Right forelimb (tissue), 1 donor: ENCODE data around the gene UBE2M.

Experiments
- DNase-seq: peaks from one replicate; pipeline ENCODE4 v3.0.0-alpha.2; 2018

Gene UBE2M

DNA sequence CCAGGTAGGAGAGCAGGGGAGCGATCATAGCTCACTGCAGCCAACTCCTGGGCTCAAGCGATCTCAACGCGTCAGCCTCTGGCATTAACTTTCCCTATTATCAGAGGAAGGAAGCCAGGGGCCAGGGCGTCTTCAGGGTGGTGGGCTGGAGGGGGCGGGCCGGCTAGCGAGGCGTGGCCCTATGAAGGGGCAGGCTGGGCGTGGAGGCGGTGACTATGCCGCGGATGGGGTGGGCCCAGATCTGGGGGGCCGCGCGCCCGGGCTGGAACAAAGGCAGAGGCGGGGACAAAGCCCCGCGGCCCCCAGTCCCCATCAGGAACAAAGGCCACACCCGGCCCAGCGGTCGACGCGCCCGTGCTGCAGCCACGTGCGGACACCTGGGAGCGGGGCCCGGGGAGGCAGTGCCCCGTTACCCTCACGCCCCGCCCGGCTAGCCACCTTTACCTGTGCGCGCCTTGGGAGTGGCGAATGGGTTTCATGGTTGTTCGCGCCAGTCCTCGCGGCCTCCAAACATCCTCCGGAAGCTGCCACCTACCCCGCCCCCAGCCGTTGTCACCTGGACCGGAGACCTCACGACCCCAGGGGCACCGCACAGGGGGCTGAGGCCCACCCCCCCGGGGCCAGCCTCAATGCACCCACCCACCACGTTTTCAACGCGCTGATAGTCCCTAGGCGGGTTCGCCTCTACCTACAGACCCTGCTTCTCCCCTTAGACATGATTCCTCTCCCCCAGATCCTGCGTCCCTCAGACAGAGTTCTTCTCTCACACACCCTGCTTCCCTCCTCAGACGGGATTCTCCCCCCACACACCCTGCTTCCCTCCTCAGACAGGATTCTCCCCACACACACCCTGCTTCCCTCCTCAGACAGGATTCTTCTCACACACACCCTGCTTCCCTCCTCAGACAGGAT, 19.9 kb downstream of the UBE2M start:
- peak; percentile 68 for DNase-seq

DNA sequence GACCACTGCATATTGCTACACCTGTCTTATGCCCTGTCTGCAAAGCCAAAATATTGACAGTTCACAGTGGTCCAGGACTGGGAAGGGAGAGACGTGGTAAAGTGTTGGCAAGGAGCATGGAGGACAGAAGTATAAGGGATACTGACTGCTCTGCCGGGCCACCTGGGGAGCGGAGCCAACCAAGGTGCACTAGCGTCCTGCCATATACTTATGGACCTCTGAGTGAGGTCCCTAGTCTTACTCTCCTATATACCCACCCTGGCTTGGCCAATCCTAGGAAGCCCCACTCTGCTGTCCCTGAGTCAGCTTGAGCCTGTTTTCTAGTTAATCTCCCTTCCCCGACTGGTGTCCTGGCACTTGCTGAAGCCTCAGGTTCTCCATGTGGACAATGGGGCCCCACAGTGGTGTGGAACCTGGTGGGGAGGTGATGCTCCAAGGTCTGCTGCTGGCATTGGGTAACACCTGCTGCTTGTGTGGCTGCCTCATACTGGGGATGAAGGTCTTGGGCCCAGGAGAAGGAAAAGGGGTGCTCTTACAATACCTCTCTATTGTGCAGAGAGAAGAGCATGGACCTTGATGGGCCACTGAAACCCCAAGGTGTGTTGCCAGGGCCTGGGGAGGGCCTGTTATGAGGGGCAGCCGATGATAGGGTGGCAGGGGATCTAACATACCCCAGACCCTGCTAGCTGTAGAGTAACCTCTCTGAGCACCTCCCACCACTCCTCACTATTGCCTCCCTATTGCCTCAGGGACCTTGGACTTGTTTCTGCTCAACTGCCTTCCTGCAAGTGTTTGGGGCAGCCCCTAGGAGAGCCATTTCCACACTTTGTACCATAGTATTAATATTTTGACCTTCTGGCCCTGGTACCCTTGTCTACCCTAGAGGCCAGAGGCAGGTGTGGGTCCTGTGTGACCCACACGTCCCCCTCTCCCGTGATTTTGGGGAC, 21.3 kb downstream of the UBE2M start:
- DNase-seq: no peak

DNA sequence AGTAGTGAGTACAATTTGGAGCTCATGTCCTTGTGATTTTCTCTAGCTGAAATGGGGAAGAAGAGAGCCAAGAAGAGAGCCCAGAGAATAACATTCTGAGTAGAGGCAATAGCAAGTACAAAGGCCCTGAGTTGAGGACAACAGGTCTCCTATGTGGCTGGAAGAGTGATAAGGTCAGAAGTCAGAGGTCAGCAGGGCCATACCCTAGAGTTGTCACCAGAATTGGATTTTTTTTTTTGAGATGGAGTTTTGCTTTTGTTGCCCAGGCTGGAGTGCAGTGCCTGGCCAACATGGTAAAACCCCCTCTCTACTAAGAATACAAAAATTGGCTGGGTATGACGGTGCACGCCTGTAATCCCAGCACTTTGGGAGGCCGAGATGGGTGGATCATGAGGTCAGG, 22.6 kb downstream of the UBE2M start:
- no peak for DNase-seq

DNA sequence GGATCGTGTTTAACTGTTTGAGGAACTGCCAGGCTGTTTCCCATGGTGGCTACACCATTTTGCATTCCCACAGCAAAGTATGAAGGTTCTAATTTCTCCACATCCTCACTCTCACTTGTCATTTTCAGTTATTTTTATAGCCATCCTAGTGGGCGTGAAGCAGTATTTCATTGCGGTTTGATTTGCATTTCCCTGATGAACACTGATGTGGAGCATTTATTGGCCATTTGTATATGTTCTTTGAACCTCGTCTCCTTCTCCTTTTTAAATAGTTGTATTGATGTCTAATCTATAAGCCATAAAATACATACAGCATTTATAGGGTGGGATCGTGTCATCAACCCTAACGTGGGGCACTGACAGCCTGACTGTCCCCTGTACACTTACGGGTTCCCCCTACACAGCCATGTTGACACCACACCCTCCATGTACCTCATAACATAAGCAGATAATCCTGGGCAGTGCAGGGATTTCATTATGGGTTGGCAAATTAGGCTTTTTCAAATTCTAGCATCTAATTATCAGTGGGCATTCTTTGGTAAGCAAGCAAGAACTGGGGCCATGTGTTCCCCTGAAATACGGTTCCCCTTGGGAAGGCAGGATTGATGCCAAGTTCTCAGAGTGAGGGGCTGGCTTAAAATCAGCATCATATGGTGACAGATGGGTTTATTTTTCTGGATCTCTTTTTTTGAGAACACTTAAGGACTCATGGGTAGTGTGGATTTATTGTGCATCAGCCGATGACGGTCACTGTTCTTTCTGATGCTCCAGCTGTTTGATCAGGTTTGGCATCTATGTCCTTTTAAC, 27.2 kb downstream of the UBE2M start:
- DNase-seq: no peak

DNA sequence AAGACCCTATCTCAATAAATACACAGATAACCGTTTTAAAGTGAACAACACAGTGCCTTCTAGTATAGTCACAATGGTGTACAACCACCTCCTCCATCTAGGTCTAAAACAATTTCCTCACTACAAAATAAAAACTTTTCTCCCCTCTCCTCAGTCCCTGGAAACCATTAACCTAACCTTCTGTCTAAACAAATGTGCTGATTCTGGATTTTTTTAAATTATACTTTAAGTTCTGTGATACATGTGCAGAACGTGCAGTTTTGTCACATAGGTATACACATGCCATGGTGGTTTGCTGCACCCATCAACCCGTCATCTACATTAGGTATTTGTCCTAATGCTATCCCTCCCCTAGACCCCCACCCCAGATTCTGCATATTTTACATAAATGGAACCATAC, 29.0 kb downstream of the UBE2M start:
- DNase-seq: no peak

DNA sequence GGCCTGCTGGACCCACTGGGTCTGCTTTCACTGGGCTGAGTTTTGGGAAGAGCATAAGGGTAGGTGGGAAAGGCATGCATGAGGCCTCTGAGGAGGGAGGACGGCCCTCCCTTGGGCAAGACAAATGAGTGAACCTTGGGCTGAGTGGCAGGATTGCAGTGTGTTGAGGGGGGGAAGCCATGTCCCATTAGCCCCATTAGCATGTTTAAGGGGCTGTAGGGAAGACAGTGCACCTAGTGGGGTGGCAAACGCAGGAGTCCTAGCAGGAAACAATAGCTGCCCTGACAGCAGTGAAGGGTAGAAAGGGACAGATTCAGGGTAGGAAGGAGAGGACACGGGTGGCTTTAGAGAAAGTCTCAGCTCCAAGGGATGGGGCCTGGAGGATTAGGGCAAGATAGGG, 35.7 kb downstream of the UBE2M start:
- DNase-seq: no peak

DNA sequence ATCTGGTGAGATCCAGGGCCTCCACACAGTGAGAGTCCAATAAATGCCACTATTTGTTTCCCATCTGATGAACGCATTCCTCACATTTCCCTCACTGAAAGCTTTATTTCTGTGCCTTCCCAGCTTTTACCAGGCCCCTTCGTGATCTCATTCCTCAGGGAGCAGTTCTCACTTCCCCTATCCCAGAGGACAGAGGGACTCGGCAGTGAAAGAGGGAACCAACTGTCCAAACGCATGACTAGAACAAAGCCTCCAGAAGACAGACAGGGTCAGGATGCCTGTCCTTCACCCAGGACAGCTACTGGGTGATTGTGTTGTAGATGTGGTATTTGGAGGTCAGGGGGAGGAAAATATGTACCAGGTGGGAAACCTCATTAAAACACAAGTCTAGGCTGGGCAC, 36.8 kb downstream of the UBE2M start:
- no peak for DNase-seq

DNA sequence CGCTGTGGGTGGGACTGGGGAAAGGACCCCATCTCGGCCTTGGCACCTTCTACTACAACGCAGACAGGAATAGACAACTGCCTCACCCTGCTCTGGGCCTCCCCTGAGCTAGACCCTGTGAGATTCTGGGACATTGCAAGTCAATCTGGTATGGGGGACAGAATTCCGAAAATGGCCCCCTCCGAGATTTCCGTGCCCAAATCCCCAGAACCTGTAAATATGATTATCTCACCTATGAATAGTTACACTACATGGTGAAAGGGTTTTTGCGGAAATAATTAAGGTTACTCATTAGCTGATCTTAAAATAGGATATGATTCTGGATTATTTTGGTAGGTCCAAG, 38.2 kb downstream of the UBE2M start:
- DNase-seq: no peak

DNA sequence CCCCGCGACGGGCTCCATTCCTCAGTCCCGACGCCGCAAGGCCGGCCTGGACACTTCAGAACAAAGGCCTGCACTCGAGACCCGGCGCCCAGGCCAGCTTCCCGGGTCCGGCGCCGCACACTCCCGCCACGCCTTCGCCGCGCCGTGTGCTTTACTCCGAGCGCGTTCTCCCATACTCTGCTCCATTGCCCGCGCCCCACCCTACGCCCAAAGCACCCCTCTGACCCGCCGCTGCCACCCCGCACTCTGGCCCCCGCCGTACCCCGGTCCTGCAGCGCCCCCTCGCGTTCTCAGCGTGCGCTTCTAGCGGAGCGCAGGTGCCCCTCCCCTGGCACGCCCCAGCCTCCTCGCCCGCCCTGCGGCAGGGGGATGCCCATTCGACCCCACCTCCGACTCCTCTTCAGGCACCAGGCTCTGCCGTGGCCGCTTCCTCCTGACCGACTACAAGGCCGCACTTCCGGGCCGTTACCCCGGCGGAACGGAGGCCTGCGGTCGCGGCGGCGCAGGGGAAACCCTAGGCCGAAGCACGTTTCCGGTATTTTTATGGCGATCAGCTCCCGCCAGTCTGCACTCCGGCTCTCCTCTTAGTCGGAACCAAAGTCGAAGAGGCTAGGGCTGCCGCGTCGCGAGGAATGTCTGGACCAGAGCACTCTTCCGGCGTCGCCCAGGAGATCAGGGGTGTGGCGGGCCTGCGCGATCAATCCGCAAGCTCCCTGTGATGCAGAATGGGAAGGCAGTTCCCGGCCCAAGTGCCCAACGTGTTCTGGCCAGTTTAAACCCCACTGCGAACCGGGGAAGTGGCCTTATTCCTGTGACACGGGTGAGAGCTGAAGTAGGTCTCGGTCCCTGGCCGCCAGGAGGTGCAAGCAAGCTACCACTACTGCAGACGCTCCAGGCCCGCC, 38.8 kb downstream of the UBE2M start, which contains the start of gene ZBTB45:
Gene ZBTB45 (minus strand): TSS at position 456 of the 902 bp plus-strand sequence. CDS start 2,137 bp downstream, outside the sequence.
- DNase-seq: peak; percentile 96

DNA sequence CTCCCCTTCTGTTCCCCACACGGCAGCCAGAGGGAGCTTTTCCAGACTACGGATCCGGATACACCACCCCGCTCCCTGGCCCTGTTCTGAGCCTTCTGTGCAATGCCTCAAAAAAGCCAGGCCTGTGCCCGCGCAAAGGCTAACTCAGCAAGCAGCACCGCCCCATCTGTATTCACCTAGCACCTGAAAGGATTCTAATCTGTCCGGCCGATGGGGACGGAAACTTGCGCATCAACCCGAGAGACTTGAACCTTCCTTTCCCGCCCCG, 39.4 kb downstream of the UBE2M start:
- peak; percentile 80 for DNase-seq

DNA sequence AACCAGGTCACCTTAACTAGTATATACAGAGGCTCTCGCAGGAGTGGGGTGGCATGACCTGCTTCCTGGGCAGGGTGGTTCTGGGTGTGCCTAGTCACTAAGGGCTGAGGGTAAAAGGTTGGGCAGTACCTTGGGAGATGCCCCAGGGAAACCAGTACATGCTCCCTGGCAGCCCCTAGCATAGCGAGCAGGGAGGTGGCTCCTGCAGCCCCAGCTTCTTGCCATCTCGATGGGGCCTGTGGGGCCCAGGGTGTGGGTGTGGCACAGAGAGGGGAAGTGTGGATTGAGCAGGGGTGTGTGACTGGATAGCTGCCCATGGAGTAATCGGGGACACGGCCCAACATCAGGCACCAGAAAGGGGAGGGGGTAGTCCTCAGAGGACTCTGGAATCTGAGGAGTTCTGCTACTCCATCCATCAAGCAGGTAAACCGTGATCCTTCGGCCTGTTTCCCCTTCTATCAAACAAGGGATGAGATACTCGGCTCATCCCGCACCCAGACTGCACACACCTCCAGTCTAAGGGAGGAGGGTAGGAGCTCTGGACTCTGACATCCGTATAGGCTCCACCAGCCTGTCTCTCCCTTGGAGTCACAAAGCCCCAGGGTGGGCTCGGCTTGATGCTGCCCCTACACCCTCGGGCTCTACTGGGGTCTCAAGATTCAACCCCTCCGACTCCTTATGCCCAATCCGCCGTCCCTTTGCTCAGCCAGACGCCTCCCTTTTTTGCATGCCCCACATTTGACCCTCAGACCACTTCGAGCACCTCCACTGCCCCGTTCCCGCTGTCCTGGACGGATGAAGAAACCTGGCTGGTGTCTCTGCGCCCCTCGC, 39.9 kb downstream of the UBE2M start:
- DNase-seq: no peak

DNA sequence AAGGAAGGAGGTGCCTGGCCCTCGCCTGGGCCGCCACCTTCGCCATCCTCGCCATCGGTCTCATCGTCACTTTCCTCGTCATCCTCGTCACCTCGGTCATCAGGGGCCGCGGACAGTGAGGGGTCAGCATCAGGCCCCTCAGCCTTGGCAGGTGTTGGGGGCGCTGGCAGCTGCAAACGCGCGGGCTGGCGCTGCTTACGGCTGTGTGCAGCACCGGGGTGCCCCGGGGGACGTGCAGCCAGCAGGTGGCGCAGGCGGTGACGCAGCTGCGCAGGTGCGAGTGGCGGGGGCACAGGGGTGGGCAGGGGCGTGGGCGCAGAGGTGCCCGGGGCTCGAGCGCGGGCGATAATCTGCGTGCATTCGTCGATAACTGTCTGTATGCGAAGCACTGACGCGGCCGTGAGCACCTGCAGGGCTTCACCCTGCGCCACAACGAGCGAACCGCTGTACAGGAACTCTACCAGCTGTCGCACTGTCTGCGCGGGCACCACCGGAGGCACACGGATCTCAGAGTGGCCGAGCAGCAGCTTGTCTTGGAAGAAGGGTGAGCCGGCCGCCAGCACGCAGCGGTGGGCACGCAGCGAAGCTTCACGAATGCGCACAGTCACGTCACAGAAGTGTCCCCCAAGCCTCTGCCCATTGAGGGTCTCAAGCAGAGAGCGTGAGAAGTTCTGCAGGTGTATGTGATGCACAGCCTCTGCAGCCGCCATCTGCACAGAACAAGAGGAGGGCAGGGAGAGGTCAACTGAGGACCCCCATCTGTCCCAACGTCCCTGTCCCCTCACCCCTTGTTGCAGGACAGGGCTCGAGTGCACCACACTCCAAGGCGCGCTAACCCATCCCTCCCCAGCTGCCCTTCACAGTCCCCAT, 41.2 kb downstream of the UBE2M start:
- no peak for DNase-seq

DNA sequence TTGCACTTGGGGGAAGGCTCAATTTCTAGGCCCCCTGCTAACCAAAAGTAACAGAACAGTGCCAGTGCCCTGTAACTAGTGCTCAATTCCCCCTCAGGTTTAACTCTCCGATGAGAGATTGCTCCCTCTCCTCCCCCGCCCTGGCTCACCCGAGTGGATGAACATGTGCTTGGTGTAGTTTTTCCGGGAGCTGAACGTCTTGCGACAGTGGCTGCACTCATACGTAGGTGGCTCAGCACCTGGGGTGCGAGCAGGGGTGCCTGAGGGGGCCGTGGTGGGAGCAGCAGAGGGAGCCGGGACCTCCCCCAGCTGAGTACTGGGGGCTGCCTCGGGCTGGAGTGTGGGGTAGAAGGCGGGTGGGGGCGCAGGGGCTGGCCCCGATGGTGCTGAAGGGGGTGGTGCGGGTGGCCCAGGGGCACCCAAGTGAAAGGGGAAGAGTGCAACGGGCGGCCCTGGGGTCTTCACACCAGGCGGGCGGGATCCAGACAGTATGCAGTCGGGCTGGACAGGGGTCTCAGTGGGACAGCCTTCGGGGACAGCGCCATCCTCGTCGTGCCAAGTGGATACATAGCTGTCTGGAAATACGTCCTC, 42.1 kb downstream of the UBE2M start:
- DNase-seq: no peak

DNA sequence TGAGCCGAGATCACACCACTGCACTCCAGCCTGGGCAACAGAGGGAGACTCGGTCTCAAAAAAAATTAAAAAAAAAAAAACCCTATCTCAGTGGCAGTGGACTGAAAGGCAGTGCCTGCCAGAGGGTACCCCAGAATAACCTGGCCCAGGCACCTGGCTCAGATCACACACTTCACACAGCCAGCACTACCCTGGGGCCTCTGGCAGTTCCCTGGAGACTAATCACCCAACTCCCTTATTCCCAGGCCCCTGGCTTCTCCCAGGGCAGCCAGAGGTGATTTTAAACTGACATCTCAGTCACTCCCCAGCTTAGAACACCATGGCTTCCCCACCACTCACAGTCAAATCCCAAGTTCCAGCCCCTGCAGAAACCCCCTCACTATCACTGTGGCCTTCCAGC, 43.2 kb downstream of the UBE2M start:
- DNase-seq: no peak

DNA sequence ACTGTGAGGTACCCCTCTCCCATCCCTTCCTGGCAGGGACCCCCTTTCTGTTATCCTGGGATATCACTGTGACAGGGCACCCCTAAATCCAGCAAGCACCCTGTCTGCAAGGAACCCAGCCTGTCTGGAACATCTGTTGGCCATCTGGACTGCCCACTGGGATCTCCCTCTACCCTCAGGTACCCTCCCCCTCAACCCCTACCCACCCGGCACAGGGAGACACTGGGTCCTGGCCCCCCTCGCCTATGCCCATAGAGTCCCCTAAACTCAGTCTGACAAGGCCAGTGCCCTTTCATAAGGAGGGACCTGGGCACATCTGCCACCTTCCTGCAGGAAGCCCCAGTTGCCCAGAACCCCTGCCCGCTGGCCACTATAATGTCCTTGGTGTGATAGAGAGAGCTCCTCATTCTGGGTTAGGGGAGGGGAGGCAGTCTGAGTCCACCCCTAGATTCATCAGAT, 43.8 kb downstream of the UBE2M start:
- no peak for DNase-seq

DNA sequence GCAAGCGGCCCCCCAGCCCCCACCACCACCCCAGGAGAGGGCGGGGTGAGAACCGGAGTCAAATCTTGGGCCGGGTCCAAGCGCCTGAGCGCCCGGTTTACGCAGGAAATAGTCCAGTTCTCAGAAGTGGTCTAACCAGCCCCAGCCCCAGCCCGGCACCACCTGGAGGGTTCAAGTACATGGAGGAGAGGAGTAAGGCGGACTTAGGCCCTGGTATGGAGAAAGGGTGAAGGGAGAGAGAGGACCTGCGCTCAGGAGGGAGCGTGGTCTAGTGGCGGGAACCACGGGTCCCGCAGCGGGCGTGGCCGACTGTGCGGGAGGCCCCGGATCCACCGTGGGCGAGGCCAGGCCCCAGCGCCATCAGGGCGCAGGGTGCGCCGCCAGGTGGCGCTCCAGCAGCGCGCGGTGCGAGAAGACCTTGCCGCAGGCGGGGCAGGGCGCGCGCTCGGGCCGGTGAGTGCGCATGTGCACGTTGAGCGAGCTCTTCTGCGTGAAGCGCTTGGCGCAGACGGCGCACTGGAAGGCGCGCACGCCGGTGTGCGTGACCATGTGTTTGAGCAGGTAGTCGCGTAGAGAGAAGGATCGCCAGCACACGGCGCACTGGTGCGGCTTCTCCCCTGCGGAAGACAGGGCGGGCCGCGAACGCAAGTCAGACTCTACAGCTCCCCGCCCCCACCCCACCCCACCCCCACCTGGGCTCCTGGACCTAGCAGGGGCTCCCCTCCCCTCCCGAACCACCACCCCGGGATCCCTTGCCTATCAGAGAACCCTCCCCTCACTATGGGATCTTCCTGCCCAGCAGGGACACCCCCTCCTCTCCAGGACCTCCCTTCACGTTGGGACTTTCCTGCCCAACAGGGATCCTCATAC, 44.5 kb downstream of the UBE2M start:
- DNase-seq: peak; percentile 93

DNA sequence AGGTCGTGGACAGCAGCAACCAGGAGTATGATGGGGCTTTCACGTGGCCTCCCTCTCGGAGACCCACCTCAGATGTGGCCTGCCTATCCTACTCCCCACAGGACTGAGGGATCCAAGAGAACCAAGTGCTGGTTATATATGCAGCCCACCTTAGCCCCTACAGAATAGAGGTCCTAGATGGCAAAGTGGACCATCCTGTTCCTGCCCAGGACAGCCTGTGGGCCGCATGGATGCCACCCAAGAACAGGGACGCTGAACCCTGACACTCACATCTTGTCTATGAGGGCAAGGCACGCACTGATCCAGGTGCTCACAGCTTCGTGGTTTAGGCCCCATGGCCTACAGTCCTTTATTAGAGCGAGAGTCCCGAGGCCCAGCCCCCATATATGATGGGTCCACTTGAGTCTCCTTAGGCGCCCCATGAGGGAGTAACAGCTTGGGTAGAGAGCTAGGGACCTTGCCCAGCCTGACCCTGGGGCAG, 45.2 kb downstream of the UBE2M start:
- DNase-seq: no peak
